Mesothelial cell of epicardium (in vitro differentiated cells): ENCODE data around the gene METTL2B. TPM values are rescaled to one million over a fixed set of nuclear protein-coding genes. Genes with fewer than 3 reads are reported as not detected.
"Not testable (repeated sequence)": the region's sequence is repeated elsewhere in the genome, so short reads cannot be mapped to it uniquely, and the experiment has no call there.

Experiments
- DNase-seq, 2 experiments: peaks; one replicate each; pipeline ENCODE4 v3.0.0; 2021; ENCODE audit warnings: low spot score in 2 of 2; ENCODE audit not compliant: unreplicated experiment in 2 of 2
- H3K27ac Mint-ChIP-seq: 2 replicates; pipeline ENCODE4 v1.8.0; 2021; ENCODE audit warnings: mixed read lengths
- H3K27me3 Mint-ChIP-seq: 2 replicates; pipeline ENCODE4 v1.8.0; 2021; ENCODE audit warnings: low read depth, mixed read lengths
- H3K36me3 Mint-ChIP-seq: 2 replicates; pipeline ENCODE4 v1.8.0; 2021; ENCODE audit warnings: mixed read lengths
- H3K4me1 Mint-ChIP-seq: 2 replicates; pipeline ENCODE4 v1.8.0; 2021; ENCODE audit warnings: mixed read lengths
- H3K4me3 Mint-ChIP-seq: 2 replicates; pipeline ENCODE4 v1.8.0; 2021; ENCODE audit warnings: mild to moderate bottlenecking, moderate library complexity, mixed read lengths
- H3K9me3 Mint-ChIP-seq: 2 replicates; pipeline ENCODE4 v1.8.0; 2021; ENCODE audit warnings: mixed read lengths
- total RNA-seq: library from RNA; stranded (reverse); gene quantifications from 3 replicates; pipeline ENCODE4 v1.2.1, GENCODE V29; 2021
- TF ChIP-seq, protein P1 (sequence below): fragments of 200-600 bp; sonication (generic); IDR thresholded peaks from one replicate; pipeline ENCODE4 v1.5.0; 2021; ENCODE audit warnings: antibody characterized with exemption; ENCODE audit not compliant: unreplicated experiment

Gene METTL2B
- total RNA-seq, 1 donor from 2014 or later, result 39.9 TPM

DNA sequence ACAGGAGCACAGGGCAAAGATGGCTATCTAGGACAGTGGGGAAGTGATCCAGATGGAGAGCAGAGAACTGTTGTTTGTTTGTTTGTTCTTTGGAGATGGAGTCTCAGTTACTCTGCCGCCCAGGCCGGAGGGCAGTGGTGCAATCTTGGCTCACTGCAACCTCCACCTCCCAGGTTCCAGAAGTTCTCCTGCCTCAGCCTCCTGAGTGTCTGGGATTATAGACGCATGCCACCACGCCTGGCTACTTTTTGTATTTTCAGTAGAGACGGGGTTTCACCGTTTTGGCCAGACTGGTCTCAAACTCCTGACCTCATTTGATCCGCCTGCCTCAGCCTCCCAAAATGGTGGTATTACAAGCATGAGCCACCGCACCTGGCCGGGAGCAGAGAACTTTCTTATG is 20.9 kb downstream of the METTL2B start:
- Mint-ChIP-seq H3K4me1 (no peaks in the 10 kb centered on the region), H3K27me3 (no peaks in the 10 kb centered on the region), H3K4me3 (no peak overlapping the region), H3K27ac (no peak overlapping the region), H3K36me3 (peaks cover 23% of the 10 kb centered on the region), H3K9me3 (no peaks in the 10 kb centered on the region)
- DNase-seq, result no peak
- TF ChIP-seq, protein P1, sequence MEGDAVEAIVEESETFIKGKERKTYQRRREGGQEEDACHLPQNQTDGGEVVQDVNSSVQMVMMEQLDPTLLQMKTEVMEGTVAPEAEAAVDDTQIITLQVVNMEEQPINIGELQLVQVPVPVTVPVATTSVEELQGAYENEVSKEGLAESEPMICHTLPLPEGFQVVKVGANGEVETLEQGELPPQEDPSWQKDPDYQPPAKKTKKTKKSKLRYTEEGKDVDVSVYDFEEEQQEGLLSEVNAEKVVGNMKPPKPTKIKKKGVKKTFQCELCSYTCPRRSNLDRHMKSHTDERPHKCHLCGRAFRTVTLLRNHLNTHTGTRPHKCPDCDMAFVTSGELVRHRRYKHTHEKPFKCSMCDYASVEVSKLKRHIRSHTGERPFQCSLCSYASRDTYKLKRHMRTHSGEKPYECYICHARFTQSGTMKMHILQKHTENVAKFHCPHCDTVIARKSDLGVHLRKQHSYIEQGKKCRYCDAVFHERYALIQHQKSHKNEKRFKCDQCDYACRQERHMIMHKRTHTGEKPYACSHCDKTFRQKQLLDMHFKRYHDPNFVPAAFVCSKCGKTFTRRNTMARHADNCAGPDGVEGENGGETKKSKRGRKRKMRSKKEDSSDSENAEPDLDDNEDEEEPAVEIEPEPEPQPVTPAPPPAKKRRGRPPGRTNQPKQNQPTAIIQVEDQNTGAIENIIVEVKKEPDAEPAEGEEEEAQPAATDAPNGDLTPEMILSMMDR, result no peak

DNA sequence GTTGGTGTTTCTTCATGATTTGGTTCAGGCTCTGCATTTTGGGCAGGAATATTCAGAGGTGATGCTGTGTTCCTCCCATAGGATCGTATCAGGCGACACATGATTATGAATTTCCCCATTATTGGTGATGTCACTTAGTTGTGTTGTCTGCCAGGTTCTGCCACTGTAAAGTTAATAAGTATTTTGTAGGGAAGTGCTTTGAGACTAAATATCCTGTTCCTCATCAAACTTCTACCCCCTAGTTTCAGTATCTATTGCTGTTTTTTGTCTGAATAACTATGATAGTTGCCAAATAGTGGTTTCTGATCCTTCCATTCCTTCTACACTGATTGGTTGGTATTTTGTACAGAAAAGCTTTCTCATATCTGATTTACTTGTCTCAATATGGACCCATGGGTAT is 28.9 kb downstream of the METTL2B start:
- not testable (repeated sequence) for DNase-seq, H3K27me3 Mint-ChIP-seq, H3K9me3 Mint-ChIP-seq, H3K4me1 Mint-ChIP-seq, H3K27ac Mint-ChIP-seq, H3K4me3 Mint-ChIP-seq
- peaks cover 14% of the 10 kb centered on the region for H3K36me3 Mint-ChIP-seq

- H3K9me3 Mint-ChIP-seq, H3K27me3 Mint-ChIP-seq, H3K27ac Mint-ChIP-seq: not testable (repeated sequence)
Measured at GRCh38 chr7:128506819-128507218, 30.3 kb downstream of the METTL2B start.

DNA sequence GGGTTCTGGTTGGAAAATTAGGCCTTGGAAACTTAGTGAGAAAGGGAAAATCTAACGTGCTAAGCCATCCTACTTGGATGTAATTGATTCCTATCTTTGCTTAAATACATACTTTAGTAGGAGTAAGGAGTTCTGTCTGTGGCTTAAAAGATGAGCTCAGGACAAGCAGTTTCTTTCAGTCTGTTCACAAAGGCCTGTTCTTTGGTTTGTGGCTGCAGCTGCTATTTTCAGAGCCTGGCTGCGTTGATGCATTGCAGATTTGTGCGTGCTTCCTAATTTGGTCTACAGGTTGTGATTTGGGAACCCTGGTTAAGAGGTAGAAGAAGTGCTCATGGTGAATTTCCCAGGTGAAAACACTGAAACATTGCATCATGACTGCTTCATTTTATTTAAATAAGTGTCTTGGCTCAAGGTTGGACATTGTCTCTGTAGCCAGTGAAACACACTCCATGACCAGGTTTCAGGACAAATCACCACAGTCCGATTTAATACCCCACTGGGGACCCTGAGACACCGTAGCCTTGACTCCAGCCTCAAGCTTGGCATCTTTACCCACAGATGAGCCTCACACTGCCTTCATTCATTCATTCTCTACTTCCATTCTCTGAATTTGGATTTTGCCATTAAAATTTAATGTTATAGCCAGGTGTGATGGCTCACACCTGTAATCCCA is 30.9 kb downstream of the METTL2B start:
- H3K27ac Mint-ChIP-seq, H3K36me3 Mint-ChIP-seq, H3K4me3 Mint-ChIP-seq, DNase-seq, H3K4me1 Mint-ChIP-seq, H3K9me3 Mint-ChIP-seq, H3K27me3 Mint-ChIP-seq: not testable (repeated sequence)

More at GRCh38 chr7:128506819-128507218, 30.3 kb downstream of the METTL2B start:
- H3K4me3 Mint-ChIP-seq, H3K36me3 Mint-ChIP-seq, H3K4me1 Mint-ChIP-seq, DNase-seq: not testable (repeated sequence)

GRCh38 chr7:128511692-128512091 is 35.1 kb downstream of the METTL2B start:
- H3K27me3 Mint-ChIP-seq, H3K4me3 Mint-ChIP-seq, H3K4me1 Mint-ChIP-seq, H3K36me3 Mint-ChIP-seq, H3K27ac Mint-ChIP-seq, DNase-seq, H3K9me3 Mint-ChIP-seq: not testable (repeated sequence)

DNA sequence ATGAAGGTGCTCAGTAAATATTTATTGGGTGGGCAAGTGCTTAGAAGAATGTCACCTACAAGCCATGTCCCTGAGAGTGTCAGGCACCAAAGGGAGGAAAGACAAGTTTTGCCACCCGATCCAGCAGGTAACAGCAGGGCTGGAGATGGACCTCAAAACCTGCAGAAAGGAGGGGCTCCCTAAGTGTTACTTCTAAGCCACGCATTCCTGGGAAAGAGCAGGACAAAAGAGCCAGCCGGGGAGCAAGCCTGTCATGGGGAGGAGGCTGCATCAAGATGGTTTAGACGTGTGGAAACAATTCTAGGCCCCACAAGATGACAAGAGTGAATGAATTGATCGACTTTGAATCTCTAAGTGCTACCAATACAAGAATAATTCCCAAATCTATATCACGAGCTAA is 38.7 kb downstream of the METTL2B start:
- not testable (repeated sequence) for H3K4me3 Mint-ChIP-seq, H3K4me1 Mint-ChIP-seq, DNase-seq, H3K27ac Mint-ChIP-seq, H3K27me3 Mint-ChIP-seq, H3K9me3 Mint-ChIP-seq, H3K36me3 Mint-ChIP-seq

DNA sequence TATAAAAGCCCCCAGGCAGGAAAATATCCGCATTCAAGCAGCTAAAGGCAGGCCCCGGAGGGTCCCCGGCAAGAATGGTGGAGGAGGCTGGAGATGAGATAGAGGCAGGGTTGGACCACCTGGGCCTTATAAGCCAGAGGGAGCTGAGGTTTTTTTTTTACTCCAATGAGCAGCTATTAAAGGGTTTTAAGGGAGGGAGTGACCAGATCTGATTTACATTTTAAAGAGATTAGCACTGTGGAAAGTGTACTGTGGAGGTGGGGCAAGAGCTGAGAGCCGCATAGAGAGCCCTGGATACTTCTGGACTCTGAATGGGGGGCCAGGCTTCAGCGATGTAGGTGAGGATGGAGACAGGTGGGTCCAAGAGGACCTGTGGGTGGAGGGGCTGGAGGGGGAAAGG is 40.5 kb downstream of the METTL2B start:
- not testable (repeated sequence) for H3K27me3 Mint-ChIP-seq, H3K4me3 Mint-ChIP-seq, H3K9me3 Mint-ChIP-seq, H3K27ac Mint-ChIP-seq, H3K36me3 Mint-ChIP-seq, H3K4me1 Mint-ChIP-seq, DNase-seq

GRCh38 chr7:128523226-128523931 is 46.8 kb downstream of the METTL2B start:
- H3K4me1 Mint-ChIP-seq, H3K4me3 Mint-ChIP-seq, H3K36me3 Mint-ChIP-seq, H3K27me3 Mint-ChIP-seq, H3K9me3 Mint-ChIP-seq: not testable (repeated sequence)
- H3K27ac Mint-ChIP-seq, result peak overlapping the region; percentile 80
- DNase-seq, result peak; percentile 48 to 74

- H3K36me3 Mint-ChIP-seq, H3K4me1 Mint-ChIP-seq, H3K9me3 Mint-ChIP-seq, H3K4me3 Mint-ChIP-seq, DNase-seq, H3K27me3 Mint-ChIP-seq: not testable (repeated sequence)
- peak overlapping the region; percentile 53 for H3K27ac Mint-ChIP-seq
Measured at GRCh38 chr7:128523932-128524524, 47.5 kb downstream of the METTL2B start.

DNA sequence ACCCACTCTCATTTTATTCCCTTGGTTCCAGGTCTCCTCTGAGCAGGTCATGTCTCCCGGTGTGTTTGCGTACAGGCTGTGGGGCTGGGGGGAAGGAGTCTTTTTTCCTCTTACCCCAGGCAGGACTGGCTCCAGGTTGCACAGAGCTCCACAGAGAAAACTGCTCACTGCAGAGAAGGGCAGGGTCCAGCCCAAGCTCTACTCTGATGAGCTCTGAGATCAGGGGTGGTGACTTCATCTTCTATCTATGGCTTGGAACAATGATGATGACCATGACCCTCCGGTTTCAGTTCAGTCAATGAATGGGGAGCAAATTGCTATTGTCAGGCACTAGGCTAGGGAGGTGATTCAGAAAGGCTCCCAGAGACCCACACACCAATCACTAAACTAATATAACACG is 49.0 kb downstream of the METTL2B start:
- not testable (repeated sequence) for H3K4me3 Mint-ChIP-seq, H3K27me3 Mint-ChIP-seq, H3K9me3 Mint-ChIP-seq, H3K36me3 Mint-ChIP-seq, DNase-seq
- H3K4me1 Mint-ChIP-seq, result peaks cover 14% of the 10 kb centered on the region
- H3K27ac Mint-ChIP-seq, result peak overlapping the region; percentile 56

DNA sequence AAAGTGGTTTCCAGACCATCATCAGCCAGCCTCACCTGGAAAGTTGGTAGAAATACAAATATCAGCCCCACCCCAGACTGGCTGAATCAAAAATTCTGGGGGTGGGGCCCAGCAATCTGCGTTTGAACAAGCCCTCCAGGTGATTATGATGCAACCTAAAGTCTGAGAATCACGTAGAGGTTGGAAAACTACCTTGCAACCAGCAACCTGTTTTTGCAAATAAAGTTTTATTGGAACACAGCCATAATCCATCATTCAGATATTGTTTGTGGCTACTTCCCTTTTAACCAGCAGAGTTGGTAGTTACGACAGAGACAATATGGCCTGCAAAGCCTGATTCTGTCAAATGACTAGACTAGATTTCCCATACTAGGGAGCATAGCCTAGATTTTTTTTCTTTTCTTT is 49.5 kb downstream of the METTL2B start:
- H3K4me1 Mint-ChIP-seq, result peaks cover 14% of the 10 kb centered on the region
- H3K4me3 Mint-ChIP-seq, H3K27me3 Mint-ChIP-seq, DNase-seq, H3K36me3 Mint-ChIP-seq, H3K27ac Mint-ChIP-seq, H3K9me3 Mint-ChIP-seq: not testable (repeated sequence)

DNA sequence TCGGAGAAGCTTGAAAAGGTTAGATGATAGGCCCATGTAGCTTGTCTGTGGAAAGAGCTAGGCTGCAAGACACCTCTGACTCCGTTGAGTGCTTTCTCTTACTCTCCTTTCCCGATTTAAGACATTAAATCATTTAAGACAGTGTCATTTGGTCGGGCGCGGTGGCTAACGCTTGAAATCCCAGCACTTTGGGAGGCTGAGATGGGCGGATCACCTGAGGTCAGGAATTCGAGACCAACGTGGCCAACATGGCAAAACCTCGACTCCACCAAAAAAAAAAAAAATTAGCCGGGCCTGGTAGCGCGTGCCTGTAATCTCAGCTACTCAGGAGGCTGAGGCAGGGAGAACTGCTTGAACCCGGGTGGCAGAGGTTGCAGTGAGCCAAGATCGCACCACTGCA is 52.6 kb downstream of the METTL2B start:
- not testable (repeated sequence) for H3K27me3 Mint-ChIP-seq, H3K4me3 Mint-ChIP-seq, DNase-seq, H3K9me3 Mint-ChIP-seq, H3K36me3 Mint-ChIP-seq, H3K27ac Mint-ChIP-seq
- H3K4me1 Mint-ChIP-seq, result peaks cover 18% of the 10 kb centered on the region

- DNase-seq, H3K36me3 Mint-ChIP-seq, H3K27me3 Mint-ChIP-seq, H3K9me3 Mint-ChIP-seq: not testable (repeated sequence)
- Mint-ChIP-seq H3K27ac (peak overlapping the region; percentile 98), H3K4me3 (peak overlapping the region; percentile 89), H3K4me1 (peaks cover 19% of the 10 kb centered on the region)
Measured at GRCh38 chr7:128530121-128530854, 53.7 kb downstream of the METTL2B start.
